Fibroblast of lung (primary cell): ENCODE measurements around the gene IGSF21. TPM values are rescaled to one million over a fixed set of nuclear protein-coding genes. Genes with fewer than 3 reads are reported as not detected.

ENCODE experiments used
- DNase-seq, 2 donors: peaks; one replicate each; pipeline versions ENCODE4 v3.0.0 to v3.0.0-alpha.2; 2010; ENCODE audit warnings: low read depth in 2 of 2
- H2AFZ ChIP-seq: 2 replicates; pipeline ENCODE4 v1.5.1; 2012; ENCODE audit warnings: low read length, control low read depth, inconsistent platforms
- H3K27ac ChIP-seq: 2 replicates; pipeline ENCODE4 v1.5.1; 2011; ENCODE audit warnings: low read length, control low read depth; ENCODE audit not compliant: insufficient read depth
- H3K27me3 ChIP-seq: 2 replicates; pipeline ENCODE4 v1.5.1; 2011; ENCODE audit warnings: mild to moderate bottlenecking, low read length; ENCODE audit not compliant: control insufficient read depth, insufficient read depth
- H3K36me3 ChIP-seq: 2 replicates; pipeline ENCODE4 v1.5.1; 2011; ENCODE audit warnings: low read length; ENCODE audit not compliant: control insufficient read depth, insufficient read depth
- H3K4me1 ChIP-seq: 2 replicates; pipeline ENCODE4 v1.5.1; 2011; ENCODE audit warnings: low read length; ENCODE audit not compliant: control insufficient read depth, insufficient read depth; ENCODE audit errors: extremely low read depth
- H3K4me2 ChIP-seq: 2 replicates; pipeline ENCODE4 v1.5.1; 2011; ENCODE audit warnings: low read length, control low read depth; ENCODE audit not compliant: insufficient read depth; ENCODE audit errors: extremely low read depth
- H3K4me3 ChIP-seq, 4 experiments: fragments of 200-600 bp in 1 of 4; sonication (generic) in 1 of 4; replicated peaks in 1 of 4; 2 replicates each; pipeline ENCODE4 v1.5.1; 2011 to 2016; ENCODE audit warnings: low read length in 4 of 4, low read depth in 3 of 4, mild to moderate bottlenecking in 3 of 4, control low read depth in 2 of 4, inconsistent platforms in 1 of 4, mixed read lengths in 1 of 4; ENCODE audit not compliant: insufficient read depth in 1 of 4; ENCODE audit errors: control extremely low read depth in 1 of 4
- H3K79me2 ChIP-seq: 2 replicates; pipeline ENCODE4 v1.5.1; 2012; ENCODE audit warnings: mild to moderate bottlenecking, low read length, inconsistent platforms; ENCODE audit not compliant: control insufficient read depth, insufficient read depth
- H3K9ac ChIP-seq: 2 replicates; pipeline ENCODE4 v1.5.1; 2011; ENCODE audit warnings: mild to moderate bottlenecking, low read length, control low read depth; ENCODE audit not compliant: insufficient read depth
- H3K9me3 ChIP-seq: 2 replicates; pipeline ENCODE4 v1.5.1; 2012; ENCODE audit warnings: low read depth, low read length; ENCODE audit not compliant: control insufficient read depth, insufficient read depth
- H4K20me1 ChIP-seq: 2 replicates; pipeline ENCODE4 v1.5.1; 2011; ENCODE audit warnings: low read length; ENCODE audit not compliant: control insufficient read depth, insufficient read depth; ENCODE audit errors: extremely low read depth
- CTCF ChIP-seq, 2 donors: IDR thresholded peaks in 1 of 2; conservative IDR thresholded peaks in 1 of 2; 1 replicate in 1 of 2; 2 replicates in 1 of 2; pipeline ENCODE4 v1.5.1; 2011 to 2012; ENCODE audit warnings: low read length in 2 of 2, control low read depth in 1 of 2, inconsistent platforms in 1 of 2, low read depth in 1 of 2, mild to moderate bottlenecking in 1 of 2
- EZH2 ChIP-seq: IDR thresholded peaks from 2 replicates; pipeline ENCODE4 v1.5.1; 2012; ENCODE audit warnings: low read length, control low read depth, mild to moderate bottlenecking; ENCODE audit errors: missing control alignments
- polyA plus RNA-seq, 2 donors: library from polyadenylated mRNA; depleted of rRNA in 1 of 2; stranded (reverse) in 1 of 2; unstranded in 1 of 2; fragments of >200 nt; gene quantifications; 2 replicates each; pipeline ENCODE4 v1.2.1, GENCODE V29; 2011 to 2012; ENCODE audit warnings: missing spikeins in 1 of 2
- total RNA-seq: library from RNA; depleted of rRNA; stranded (reverse); fragments of >200 nt; gene quantifications from 2 replicates; pipeline ENCODE4 v1.2.1, GENCODE V29; 2014

Gene IGSF21
- total and polyA plus RNA-seq, 2 donors (not counting 1 experiment from before 2014, with no cell fraction given), result not detected

GRCh38 chr1:18245647-18246046 lies 138.0 kb downstream of the IGSF21 start:
- H3K9me3 ChIP-seq, result no peaks in the 10 kb centered on the region
- H3K4me1 ChIP-seq, result no peaks in the 10 kb centered on the region
- H2AFZ ChIP-seq, result no peak overlapping the region
- TF ChIP-seq CTCF (conservative IDR thresholded peaks at IDR 0.05 in 1 of 2, IDR thresholded peaks at IDR 0.05 in 1 of 2; ENCODE audit: low read depth in 1 of 2, low read length in 2 of 2) (no peak), EZH2 (no peak)
- H3K4me3 ChIP-seq, result no peak overlapping the region
- H3K9ac ChIP-seq, result no peak overlapping the region
- H4K20me1 ChIP-seq, result no peaks in the 10 kb centered on the region
- no peaks in the 10 kb centered on the region for H3K36me3 ChIP-seq
- no peak overlapping the region for H3K4me2 ChIP-seq
- no peak overlapping the region for H3K27ac ChIP-seq
- DNase-seq, result no peak
- H3K79me2 ChIP-seq, result no peaks in the 10 kb centered on the region
- no peaks in the 10 kb centered on the region for H3K27me3 ChIP-seq

GRCh38 chr1:18246543-18246942 lies 138.9 kb downstream of the IGSF21 start:
- H2AFZ ChIP-seq, result no peak overlapping the region

GRCh38 chr1:18247151-18247550 lies 139.6 kb downstream of the IGSF21 start:
- no peaks in the 10 kb centered on the region for H3K27me3 ChIP-seq
- no peaks in the 10 kb centered on the region for H4K20me1 ChIP-seq
- TF ChIP-seq CTCF (conservative IDR thresholded peaks at IDR 0.05 in 1 of 2, IDR thresholded peaks at IDR 0.05 in 1 of 2; ENCODE audit: low read depth in 1 of 2, low read length in 2 of 2), result no peak
- H3K4me2 ChIP-seq, result no peak overlapping the region
- no peaks in the 10 kb centered on the region for H3K36me3 ChIP-seq
- H3K79me2 ChIP-seq, result no peaks in the 10 kb centered on the region
- no peak overlapping the region for H2AFZ ChIP-seq
- H3K9me3 ChIP-seq, result no peaks in the 10 kb centered on the region
- no peaks in the 10 kb centered on the region for H3K4me1 ChIP-seq
- no peak overlapping the region for H3K27ac ChIP-seq
- DNase-seq, result no peak
- H3K4me3 ChIP-seq, result no peak overlapping the region
- H3K9ac ChIP-seq, result no peak overlapping the region

More at GRCh38 chr1:18246543-18246942, 138.9 kb downstream of the IGSF21 start:
- Histone ChIP-seq H3K79me2 (no peaks in the 10 kb centered on the region), H3K27me3 (no peaks in the 10 kb centered on the region), H3K9me3 (no peaks in the 10 kb centered on the region), H3K9ac (no peak overlapping the region), H3K4me3 (no peak overlapping the region), H3K4me2 (no peak overlapping the region), H3K27ac (no peak overlapping the region), H3K36me3 (no peaks in the 10 kb centered on the region), H3K4me1 (no peaks in the 10 kb centered on the region), H4K20me1 (no peaks in the 10 kb centered on the region)
- DNase-seq, result no peak
- TF ChIP-seq CTCF (conservative IDR thresholded peaks at IDR 0.05 in 1 of 2, IDR thresholded peaks at IDR 0.05 in 1 of 2; ENCODE audit: low read depth in 1 of 2, low read length in 2 of 2), result no peak
- no peak for TF ChIP-seq EZH2
